Esophagus squamous epithelium (tissue), 5 donors: ENCODE results near the gene SLC18B1. TPM values are rescaled to one million over a fixed set of nuclear protein-coding genes. Genes with fewer than 3 reads are reported as not detected.

Experiments used
- DNase-seq: peaks from one replicate; lab custom pipeline; 2025; lab: John Stamatoyannopoulos, UW
- H3K27ac ChIP-seq, 4 donors: fragments of 200-600 bp; sonication (generic); one replicate each; pipeline ENCODE4 v1.5.1; 2016 to 2019; ENCODE audit warnings: mild to moderate bottlenecking in 1 of 4
- H3K27me3 ChIP-seq, 4 donors: fragments of 200-600 bp; sonication (generic); 1 replicate in 3 of 4; 2 replicates in 1 of 4; pipeline versions ENCODE4 v1.5.1 to v1.6.0; 2017 to 2021; ENCODE audit warnings: antibody characterized with exemption in 1 of 4
- H3K36me3 ChIP-seq, 3 donors: fragments of 200-600 bp; sonication (generic); one replicate each; pipeline ENCODE4 v1.5.1; 2016 to 2019
- H3K4me1 ChIP-seq, 3 donors: fragments of 200-600 bp; sonication (generic); one replicate each; pipeline ENCODE4 v1.5.1; 2017 to 2019
- H3K4me3 ChIP-seq, 4 donors: fragments of 200-600 bp; sonication (generic); 1 replicate in 3 of 4; 2 replicates in 1 of 4; pipeline ENCODE4 v1.5.1; 2016 to 2019; ENCODE audit warnings: mild to moderate bottlenecking in 2 of 4, moderate library complexity in 1 of 4
- H3K9me3 ChIP-seq, 3 donors: fragments of 200-600 bp; sonication (generic); one replicate each; pipeline ENCODE4 v1.5.1; 2016 to 2019
- POLR2A ChIP-seq, 4 donors: fragments of 450-650 bp; IDR thresholded peaks; one replicate each; pipeline ENCODE4 v1.6.1; 2017; ENCODE audit warnings: antibody characterized with exemption in 4 of 4, mild to moderate bottlenecking in 4 of 4, moderate library complexity in 3 of 4
- WGBS, 2 donors: methylation state at CpG; one replicate each; pipeline ENCODE4 v1.1.5; 2018; 5-methylcytosine and 5-hydroxymethylcytosine counted together
- intact Hi-C: fragments of 100-400 bp; cut with DNase I; formaldehyde crosslinking; loops from one replicate; pipeline ENCODE4 v1.15.0; 2022
- total RNA-seq, 4 donors: library from RNA; depleted of rRNA; stranded (reverse); fragments of >200 nt; gene quantifications; one replicate each; pipeline ENCODE4 v1.1.0, GENCODE V29; 2016
- TF ChIP-seq, protein P1 (sequence below), 6 experiments: fragments of 450-650 bp in 4 of 6; fragments of 200-600 bp in 2 of 6; sonication (generic) in 2 of 6; IDR thresholded peaks; one replicate each; pipeline ENCODE4 v1.5.1; 2016 to 2019; ENCODE audit warnings: antibody characterized with exemption in 6 of 6, mild to moderate bottlenecking in 4 of 6, moderate library complexity in 4 of 6
- donor health status: DM: yes; HTN: yes; CAD: no.

The SLC18B1 gene
- total RNA-seq, result 10 to 100 TPM; 11.2 to 28.7 (median 16.8) TPM

DNA sequence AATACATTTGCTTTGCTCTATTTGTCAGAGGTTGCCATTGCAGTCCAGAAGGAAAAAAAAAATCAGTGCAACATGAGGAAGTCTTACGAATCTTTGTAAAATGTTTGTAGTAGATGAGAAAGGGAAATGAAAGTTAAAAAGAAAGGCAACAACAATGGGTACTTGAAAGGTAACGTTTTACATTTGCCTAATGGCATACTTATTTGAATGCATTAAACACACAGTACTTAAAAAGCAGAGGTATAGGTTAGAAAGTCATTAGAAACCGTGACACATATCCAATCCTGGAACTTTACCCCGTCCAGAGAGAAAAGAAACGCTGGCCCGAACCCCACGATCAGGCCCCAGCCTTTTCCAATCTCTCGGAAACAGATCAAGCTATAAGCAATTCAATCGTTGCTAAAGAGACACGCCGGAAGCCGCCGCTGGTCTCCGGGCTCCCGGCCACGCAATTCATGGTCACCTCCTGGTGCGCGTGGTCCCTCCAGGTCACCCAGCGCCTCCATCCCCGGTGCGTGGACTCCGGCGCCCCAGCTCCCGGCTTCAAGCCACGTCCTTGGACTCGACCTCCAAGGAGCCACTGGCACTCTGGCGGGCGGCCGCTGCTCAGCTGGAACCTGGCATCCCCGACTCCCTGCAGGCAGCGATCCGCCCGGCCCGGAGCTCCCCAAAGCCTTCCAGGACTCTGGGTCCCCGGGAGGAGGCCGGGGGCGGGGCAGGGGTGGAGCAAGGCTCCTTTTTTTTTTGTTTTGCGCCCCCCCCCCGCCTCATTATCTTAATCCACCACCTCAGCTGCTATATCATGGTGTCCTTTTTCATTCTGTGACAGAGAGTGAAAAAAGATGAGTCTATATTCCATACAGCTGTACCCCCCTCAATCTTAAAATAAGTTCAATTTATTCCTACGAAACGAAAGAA is at the start of gene SLC18B1:
Gene SLC18B1, minus strand, starts transcription at position 687 of the 918 bp plus-strand sequence. Its CDS starts 181 bp downstream, at position 506.
- H3K27ac ChIP-seq, result no peak within 1 kb of the TSS
- intact Hi-C loops, result loop anchor here (10.0 kb wide), 1 partner anchor 133 kb away; no protein-coding TSS in a partner anchor
- WGBS, 2 donors, result 0 to 1% methylated on average over 16 to 22 of the region's 41 CpGs

DNA sequence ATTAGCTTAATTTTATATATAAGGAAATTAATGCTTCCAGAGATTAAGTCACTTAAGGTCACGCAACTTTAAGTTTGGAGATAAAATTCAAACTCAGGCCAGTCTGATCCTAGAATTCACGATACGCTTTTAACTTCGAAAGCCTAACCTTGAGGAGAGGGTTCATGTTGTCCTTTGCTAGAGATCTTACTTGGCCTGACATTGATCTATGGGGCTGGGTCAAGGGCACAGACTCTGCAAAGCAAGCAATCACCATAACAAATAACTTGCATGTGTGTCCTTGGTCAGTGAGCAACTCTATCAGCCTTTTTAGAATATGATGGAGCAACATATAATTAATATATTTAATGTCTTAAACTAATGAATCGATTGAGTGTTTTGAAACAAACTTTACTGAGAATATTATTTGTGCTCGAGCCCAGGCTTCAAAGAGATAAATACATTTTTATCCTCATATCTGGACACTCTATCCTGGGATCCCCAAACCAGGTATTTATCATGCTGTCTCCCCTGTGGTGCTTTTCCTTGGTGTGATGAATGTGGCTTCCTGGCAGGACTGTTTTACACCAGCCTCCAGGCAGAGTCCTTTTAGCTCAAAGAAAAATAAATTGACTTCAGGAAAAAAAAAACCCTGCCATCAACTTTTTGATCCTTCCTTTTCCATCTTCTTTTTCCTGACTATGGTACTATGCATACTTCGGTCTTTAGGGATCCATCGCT is 45.0 kb upstream of the SLC18B1 start:
- Histone ChIP-seq H3K27me3 (no peaks in the 10 kb centered on the region), H3K27ac (no peak overlapping the region), H3K4me3 (no peak overlapping the region), H3K36me3 (no peaks in the 10 kb centered on the region), H3K4me1 (no peaks in the 10 kb centered on the region), H3K9me3 (no peaks in the 10 kb centered on the region)
- intact Hi-C loops, result no loop called here
- TF ChIP-seq, protein P1, sequence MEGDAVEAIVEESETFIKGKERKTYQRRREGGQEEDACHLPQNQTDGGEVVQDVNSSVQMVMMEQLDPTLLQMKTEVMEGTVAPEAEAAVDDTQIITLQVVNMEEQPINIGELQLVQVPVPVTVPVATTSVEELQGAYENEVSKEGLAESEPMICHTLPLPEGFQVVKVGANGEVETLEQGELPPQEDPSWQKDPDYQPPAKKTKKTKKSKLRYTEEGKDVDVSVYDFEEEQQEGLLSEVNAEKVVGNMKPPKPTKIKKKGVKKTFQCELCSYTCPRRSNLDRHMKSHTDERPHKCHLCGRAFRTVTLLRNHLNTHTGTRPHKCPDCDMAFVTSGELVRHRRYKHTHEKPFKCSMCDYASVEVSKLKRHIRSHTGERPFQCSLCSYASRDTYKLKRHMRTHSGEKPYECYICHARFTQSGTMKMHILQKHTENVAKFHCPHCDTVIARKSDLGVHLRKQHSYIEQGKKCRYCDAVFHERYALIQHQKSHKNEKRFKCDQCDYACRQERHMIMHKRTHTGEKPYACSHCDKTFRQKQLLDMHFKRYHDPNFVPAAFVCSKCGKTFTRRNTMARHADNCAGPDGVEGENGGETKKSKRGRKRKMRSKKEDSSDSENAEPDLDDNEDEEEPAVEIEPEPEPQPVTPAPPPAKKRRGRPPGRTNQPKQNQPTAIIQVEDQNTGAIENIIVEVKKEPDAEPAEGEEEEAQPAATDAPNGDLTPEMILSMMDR (IDR thresholded peaks at IDR 0.05), result no peak
- TF ChIP-seq POLR2A (IDR thresholded peaks at IDR 0.05), result no peak
- 72 to 73% methylated on average over 8 of the region's 8 CpGs for WGBS, 2 donors
- DNase-seq, result no peak

More for the DNA sequence above, at the start of gene SLC18B1:
- Histone ChIP-seq H3K36me3 (peaks cover 0 to 20% (median 0%) of the 10 kb centered on the region in 3 donors), H3K27me3 (no peaks in the 10 kb centered on the region), H3K9me3 (no peaks in the 10 kb centered on the region), H3K4me3 (peak within 1 kb of the TSS in 3 of 4 donors; percentile 75 to 86 (median 80)), H3K4me1 (peaks cover 0 to 13% (median 0%) of the 10 kb centered on the region in 3 donors)
- TF ChIP-seq, protein P1 (IDR thresholded peaks at IDR 0.05), result no peak
- TF ChIP-seq POLR2A (IDR thresholded peaks at IDR 0.05), result no peak
- no peak for DNase-seq

DNA sequence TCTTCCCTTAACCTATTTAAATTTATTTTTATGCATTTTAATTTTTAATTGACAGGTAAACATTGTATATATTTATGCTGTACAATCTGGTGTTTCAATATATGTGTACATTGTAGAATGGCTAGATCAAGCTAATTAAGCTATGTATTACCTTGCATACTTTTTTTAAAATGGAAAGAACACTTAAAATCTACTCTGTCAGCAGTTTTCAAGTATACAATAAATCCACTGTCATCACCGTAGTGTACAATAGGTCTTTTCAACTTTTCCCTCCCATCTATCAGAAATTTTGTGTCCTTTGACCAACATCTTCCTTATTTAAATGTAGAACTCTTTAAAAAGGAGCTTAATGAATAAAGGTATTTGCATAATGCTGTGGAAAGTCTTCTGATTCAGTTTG is 43.5 kb upstream of the SLC18B1 start:
- Histone ChIP-seq H3K27me3 (no peaks in the 10 kb centered on the region), H3K9me3 (no peaks in the 10 kb centered on the region), H3K4me1 (no peaks in the 10 kb centered on the region), H3K4me3 (no peak overlapping the region), H3K36me3 (no peaks in the 10 kb centered on the region), H3K27ac (no peak overlapping the region)
- TF ChIP-seq POLR2A (IDR thresholded peaks at IDR 0.05), result no peak
- TF ChIP-seq, protein P1 (IDR thresholded peaks at IDR 0.05), result no peak
- DNase-seq, result no peak
- 42 to 59% methylated on average over 1 of the region's 1 CpG for WGBS, 2 donors
- intact Hi-C loops, result no loop called here

DNA sequence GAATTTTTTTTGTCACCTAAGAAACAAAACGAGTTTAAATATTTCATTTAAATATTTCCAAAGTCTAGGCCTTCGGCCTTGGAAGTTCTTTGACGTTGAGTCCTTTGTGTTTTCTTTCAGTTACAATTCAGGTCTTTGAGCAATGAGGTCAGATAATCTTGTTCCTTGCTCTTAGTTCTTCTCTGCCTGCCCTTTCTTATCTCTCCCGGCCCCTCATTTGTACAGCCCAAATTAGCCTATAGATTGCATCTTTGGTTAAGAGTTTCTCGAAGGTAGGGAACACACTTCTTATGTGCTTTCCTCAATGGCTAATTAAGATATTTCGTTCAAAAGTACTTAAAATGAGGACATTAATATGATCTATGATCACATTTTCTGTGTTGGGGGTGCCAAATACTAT is 34.5 kb upstream of the SLC18B1 start:
- H3K27me3 ChIP-seq, result no peaks in the 10 kb centered on the region
- 76 to 81% methylated on average over 6 of the region's 6 CpGs for WGBS, 2 donors
- TF ChIP-seq, protein P1 (IDR thresholded peaks at IDR 0.05), result no peak
- no peak for TF ChIP-seq POLR2A (IDR thresholded peaks at IDR 0.05)

More for the DNA sequence above, 34.5 kb upstream of the SLC18B1 start:
- no peaks in the 10 kb centered on the region for H3K36me3 ChIP-seq
- H3K27ac ChIP-seq, result no peak overlapping the region
- no peaks in the 10 kb centered on the region for H3K4me1 ChIP-seq
- H3K9me3 ChIP-seq, result no peaks in the 10 kb centered on the region
- DNase-seq, result no peak
- intact Hi-C loops, result no loop called here
- no peak overlapping the region for H3K4me3 ChIP-seq
